GM23338 (cell line): Measurements from ENCODE around the gene SMC2. TPM values are rescaled to one million over a fixed set of nuclear protein-coding genes. Genes with fewer than 3 reads are reported as not detected.

Experiments used
- ATAC-seq: fragments of 200-7000 bp; cut with Tn5 transposase; 3 replicates; pipeline ENCODE4 v1.9.1; 2020
- DNase-seq: peaks from one replicate; pipeline ENCODE4 v3.0.0-alpha.2; 2015; ENCODE audit warnings: low spot score
- H2AFZ ChIP-seq: fragments of 200-600 bp; sonication (generic); 2 replicates; pipeline ENCODE4 v1.8.0; 2016; ENCODE audit warnings: antibody characterized with exemption, mild to moderate bottlenecking, moderate library complexity
- H3F3A ChIP-seq: fragments of 200-600 bp; sonication (generic); replicated peaks from 2 replicates; pipeline ENCODE4 v1.8.0; 2017; ENCODE audit warnings: antibody characterized with exemption, mixed run types, low read depth
- H3K27ac ChIP-seq: fragments of 200-600 bp; sonication (generic); 2 replicates; pipeline ENCODE4 v1.6.1; 2016; ENCODE audit warnings: low read depth
- H3K27me3 ChIP-seq: fragments of 200-600 bp; sonication (generic); 2 replicates; pipeline ENCODE4 v1.8.0; 2016; ENCODE audit warnings: mild to moderate bottlenecking, mixed run types, moderate library complexity; ENCODE audit not compliant: insufficient read depth
- H3K36me3 ChIP-seq: fragments of 200-600 bp; sonication (generic); 2 replicates; pipeline ENCODE4 v1.8.0; 2016; ENCODE audit warnings: mild to moderate bottlenecking; ENCODE audit not compliant: insufficient read depth
- H3K4me1 ChIP-seq: fragments of 200-600 bp; sonication (generic); 2 replicates; pipeline ENCODE4 v1.8.0; 2016; ENCODE audit warnings: mild to moderate bottlenecking, moderate library complexity; ENCODE audit not compliant: insufficient read depth
- H3K4me2 ChIP-seq: fragments of 200-600 bp; sonication (generic); 2 replicates; pipeline ENCODE4 v1.7.1; 2017; ENCODE audit warnings: mixed run types
- H3K4me3 ChIP-seq: fragments of 200-600 bp; sonication (generic); 2 replicates; pipeline ENCODE4 v1.6.1; 2016; ENCODE audit warnings: mixed run types
- H3K79me2 ChIP-seq: fragments of 200-600 bp; sonication (generic); replicated peaks from 2 replicates; pipeline ENCODE4 v1.8.0; 2017; ENCODE audit warnings: mild to moderate bottlenecking; ENCODE audit not compliant: insufficient read depth
- H3K9me2 ChIP-seq: fragments of 200-600 bp; sonication (generic); 2 replicates; pipeline ENCODE4 v1.8.0; 2017; ENCODE audit not compliant: insufficient read depth
- H4K20me1 ChIP-seq: fragments of 200-600 bp; sonication (generic); replicated peaks from 2 replicates; pipeline ENCODE4 v1.8.0; 2017; ENCODE audit warnings: mild to moderate bottlenecking; ENCODE audit not compliant: insufficient read depth
- H3K27ac Mint-ChIP-seq: 2 replicates; pipeline ENCODE4 v1.8.0; 2020; ENCODE audit warnings: inconsistent platforms, mild to moderate bottlenecking, moderate library complexity, mixed read lengths
- H3K27me3 Mint-ChIP-seq: 3 replicates; pipeline ENCODE4 v1.8.0; 2022; ENCODE audit warnings: low read depth, mild to moderate bottlenecking, moderate library complexity, mixed read lengths, inconsistent platforms; ENCODE audit not compliant: insufficient read depth, poor library complexity
- H3K36me3 Mint-ChIP-seq: 3 replicates; pipeline ENCODE4 v1.8.0; 2021; ENCODE audit warnings: low read depth, mild to moderate bottlenecking, inconsistent platforms, moderate library complexity, mixed read lengths
- H3K4me1 Mint-ChIP-seq: 3 replicates; pipeline ENCODE4 v1.8.0; 2020; ENCODE audit warnings: mild to moderate bottlenecking, inconsistent platforms, mixed read lengths
- H3K4me3 Mint-ChIP-seq: 3 replicates; pipeline ENCODE4 v1.8.0; 2021; ENCODE audit warnings: moderate library complexity, mild to moderate bottlenecking, inconsistent platforms, mixed read lengths
- H3K9me3 Mint-ChIP-seq: 3 replicates; pipeline ENCODE4 v1.8.0; 2020; ENCODE audit warnings: moderate library complexity, mild to moderate bottlenecking, inconsistent platforms, mixed read lengths
- CREB1 ChIP-seq: fragments of 250-450 bp; sonication (Bioruptor Pico); IDR thresholded peaks from 2 replicates; pipeline ENCODE4 v1.5.0; 2020; ENCODE audit warnings: low read depth, mild to moderate bottlenecking, moderate library complexity
- CTCF ChIP-seq, 2 experiments: fragments of 200-600 bp in 1 of 2; sonication (generic) in 1 of 2; conservative IDR thresholded peaks; 2 replicates each; pipeline versions ENCODE4 v1.5.1 to v1.6.1; 2016 to 2017; ENCODE audit warnings: antibody characterized with exemption in 2 of 2, low read depth in 2 of 2, mild to moderate bottlenecking in 2 of 2, moderate library complexity in 1 of 2
- ETS1 ChIP-seq: IDR thresholded peaks from 2 replicates; pipeline ENCODE4 v1.6.1; 2016; ENCODE audit warnings: antibody characterized with exemption
- EZH2 ChIP-seq: fragments of 200-600 bp; sonication (generic); IDR thresholded peaks from one replicate; pipeline ENCODE4 v1.8.0; 2017; ENCODE audit warnings: antibody characterized with exemption, mild to moderate bottlenecking, low read depth; ENCODE audit not compliant: unreplicated experiment
- EZH2phosphoT487 ChIP-seq: fragments of 200-600 bp; sonication (generic); IDR thresholded peaks from one replicate; pipeline ENCODE4 v1.8.1; 2018; ENCODE audit warnings: antibody characterized with exemption; ENCODE audit not compliant: unreplicated experiment
- JUNB ChIP-seq: IDR thresholded peaks from one replicate; pipeline ENCODE4 v1.6.1; 2016; ENCODE audit warnings: antibody characterized with exemption; ENCODE audit not compliant: unreplicated experiment
- NANOG ChIP-seq: IDR thresholded peaks from 2 replicates; pipeline ENCODE4 v1.6.1; 2016; ENCODE audit warnings: antibody characterized with exemption, borderline replicate concordance
- POLR2AphosphoS5 ChIP-seq: IDR thresholded peaks from 2 replicates; pipeline ENCODE4 v1.6.1; 2016; ENCODE audit warnings: antibody characterized with exemption, low read depth
- REST ChIP-seq: IDR thresholded peaks from one replicate; pipeline ENCODE4 v1.6.1; 2018; ENCODE audit warnings: antibody characterized with exemption; ENCODE audit not compliant: unreplicated experiment
- STAT1 ChIP-seq: IDR thresholded peaks from one replicate; pipeline ENCODE4 v1.6.1; 2016; ENCODE audit warnings: antibody characterized with exemption; ENCODE audit not compliant: unreplicated experiment
- ZNF114 ChIP-seq: fragments of 250-450 bp; sonication (Bioruptor Pico); IDR thresholded peaks from 2 replicates; pipeline ENCODE4 v1.5.0; 2020; ENCODE audit warnings: mild to moderate bottlenecking, moderate library complexity
- ZNF331 ChIP-seq: fragments of 250-450 bp; sonication (Bioruptor Pico); IDR thresholded peaks from 2 replicates; pipeline ENCODE4 v1.5.0; 2020; ENCODE audit warnings: low read depth, mild to moderate bottlenecking, moderate library complexity
- ZNF462 ChIP-seq: fragments of 250-450 bp; sonication (Bioruptor Pico); IDR thresholded peaks from 2 replicates; pipeline ENCODE4 v1.5.0; 2020; ENCODE audit warnings: mild to moderate bottlenecking, moderate library complexity
- polyA plus RNA-seq: library from polyadenylated mRNA; unstranded; fragments of >200 nt; fragmentation: Nextera tagmentation; extraction: Ambion mirVana; gene quantifications from 2 replicates; pipeline ENCODE4 v1.2.1, GENCODE V29; 2016
- total RNA-seq: library from RNA; depleted of rRNA; stranded (reverse); fragments of >200 nt; shearing (Covaris generic); gene quantifications from 2 replicates; pipeline ENCODE4 v1.2.3, GENCODE V29; 2014

The SMC2 gene
- total and polyA plus RNA-seq, 2 experiments from 2014 or later = 32.7 to 123 TPM

GRCh38 chr9:104075801-104076753 is 18.0 kb upstream of the SMC2 start:
- Histone ChIP-seq H3K4me2 (no peak overlapping the region), H2AFZ (no peak overlapping the region), H3K79me2 (no peaks in the 10 kb centered on the region), H3K27me3 (no peaks in the 10 kb centered on the region), H3K36me3 (no peaks in the 10 kb centered on the region; the same call in 1 of the 2 replicates), H3K4me3 (no peak overlapping the region), H3K27ac (no peak overlapping the region), H3K9me2 (no peaks in the 10 kb centered on the region), H3K4me1 (no peaks in the 10 kb centered on the region), H4K20me1 (no peaks in the 10 kb centered on the region), H3F3A (no peaks in the 10 kb centered on the region)
- Mint-ChIP-seq H3K9me3 (peaks cover 89% of the 10 kb centered on the region), H3K27ac (no peak overlapping the region), H3K27me3 (peaks cover 3% of the 10 kb centered on the region), H3K36me3 (peaks cover 22% of the 10 kb centered on the region; the same call in 2 of the 3 replicates), H3K4me1 (no peaks in the 10 kb centered on the region), H3K4me3 (no peak overlapping the region)
- DNase-seq (no peak), ATAC-seq (no peak)
- TF ChIP-seq REST = no peak
- TF ChIP-seq NANOG = no peak
- TF ChIP-seq ZNF114 (CRISPR knock-in tag) = no peak
- no peak for TF ChIP-seq EZH2phosphoT487
- no peak for TF ChIP-seq ZNF462 (CRISPR knock-in tag)
- no peak for TF ChIP-seq EZH2
- no peak for TF ChIP-seq ZNF331 (CRISPR knock-in tag)
- no peak for TF ChIP-seq POLR2AphosphoS5
- TF ChIP-seq CREB1 = no peak
- no peak for TF ChIP-seq CTCF (conservative IDR thresholded peaks at IDR 0.05; ENCODE audit: low read depth in 2 of 2)
- TF ChIP-seq STAT1 = no peak
- TF ChIP-seq JUNB = no peak
- TF ChIP-seq ETS1 = no peak
